Fibroblast of skin of abdomen (primary cell): ENCODE results near the gene RASA1.

ENCODE experiments used
- DNase-seq: peaks from one replicate; pipeline ENCODE4 v3.0.0-alpha.2; 2013

The RASA1 gene

DNA sequence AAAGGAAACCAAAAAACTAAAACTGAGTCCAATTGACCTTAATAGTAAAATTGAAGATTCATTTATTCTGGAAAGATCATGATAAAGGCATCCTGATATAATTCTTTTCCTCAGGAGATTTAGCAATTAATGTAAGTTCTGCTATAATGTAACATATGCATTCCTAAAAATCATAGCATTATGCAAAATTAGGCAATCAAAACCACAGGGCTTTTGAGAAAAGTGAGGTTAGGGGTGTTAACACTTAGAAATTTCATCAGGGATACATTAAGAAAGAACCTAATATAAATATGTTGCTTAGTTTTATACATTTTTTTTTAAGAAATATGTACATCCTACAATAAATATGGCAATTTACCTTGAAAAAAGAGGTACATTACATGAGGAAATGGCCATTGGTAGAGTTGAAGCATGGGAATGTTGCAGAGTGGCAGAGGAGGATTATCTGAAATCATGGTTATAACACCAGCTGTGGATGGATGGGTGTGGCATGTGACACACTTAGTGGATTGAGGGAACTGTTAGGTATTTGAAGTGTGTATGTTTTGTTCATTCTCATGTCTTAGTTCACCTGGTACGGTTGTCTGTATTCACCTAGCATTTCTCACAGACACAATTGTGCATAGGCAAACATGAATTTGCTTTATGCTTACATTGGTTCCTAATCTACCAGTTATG lies 94.0 kb downstream of the RASA1 start:
- DNase-seq, result peak; percentile 68

- no peak for DNase-seq
Measured at GRCh38 chr5:87367243-87367642, 99.6 kb downstream of the RASA1 start.

DNA sequence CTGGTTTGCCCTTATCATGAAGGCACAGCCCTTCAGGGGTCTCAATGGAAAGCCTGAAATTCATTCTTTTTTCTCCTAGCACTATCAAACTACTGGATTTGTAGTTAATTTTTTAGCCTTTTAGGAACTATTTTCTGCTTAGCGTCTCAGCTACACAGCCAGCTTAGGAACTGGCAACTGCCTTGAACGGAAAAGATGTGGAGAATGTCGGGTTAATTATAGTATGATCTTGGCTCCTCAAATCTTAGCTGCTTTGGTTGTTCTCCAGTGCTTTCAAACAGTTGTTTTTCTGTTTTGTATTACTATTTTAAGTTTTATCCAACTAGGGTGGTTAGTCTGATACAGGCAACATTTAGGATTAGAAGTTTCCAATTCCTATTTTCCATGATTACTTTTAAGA lies 100.9 kb downstream of the RASA1 start:
- no peak for DNase-seq

DNA sequence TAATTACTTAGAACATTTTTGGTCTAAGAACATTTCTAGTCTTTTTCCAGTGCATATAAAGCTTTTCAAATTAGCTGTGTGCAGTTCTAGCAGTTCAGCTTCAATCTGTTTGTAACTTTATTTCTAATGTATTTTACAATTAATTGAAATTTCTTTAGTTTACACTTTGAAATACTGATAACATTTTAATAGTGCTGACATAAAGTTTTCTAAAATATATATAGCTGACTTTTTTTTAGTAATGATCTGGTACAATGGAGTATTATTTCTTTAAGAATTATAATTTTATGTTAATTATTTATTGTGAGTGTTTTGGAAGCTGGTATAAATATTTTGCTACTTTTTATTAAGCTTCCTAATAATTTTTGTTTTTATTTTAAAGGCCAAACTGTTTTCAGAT lies 101.7 kb downstream of the RASA1 start:
- DNase-seq, result no peak

DNA sequence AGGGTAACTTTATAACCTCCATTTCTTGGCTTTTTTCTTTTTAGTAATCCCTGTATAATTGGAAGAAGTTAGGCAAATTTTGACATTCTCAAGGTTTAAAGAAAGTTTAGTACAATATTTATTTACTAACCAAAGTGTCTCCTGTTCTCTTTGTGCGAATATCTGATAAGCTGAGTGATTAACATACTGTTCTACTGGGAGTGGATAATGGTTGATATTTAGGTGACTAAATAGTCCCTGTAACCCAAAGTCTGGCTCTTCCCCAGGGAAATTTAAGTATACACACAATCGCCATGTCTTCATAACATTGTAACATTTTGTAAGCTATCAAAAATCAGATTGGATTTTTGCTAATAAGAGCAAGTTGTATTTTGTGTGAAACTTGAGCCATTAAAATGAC lies 105.0 kb downstream of the RASA1 start:
- no peak for DNase-seq

DNA sequence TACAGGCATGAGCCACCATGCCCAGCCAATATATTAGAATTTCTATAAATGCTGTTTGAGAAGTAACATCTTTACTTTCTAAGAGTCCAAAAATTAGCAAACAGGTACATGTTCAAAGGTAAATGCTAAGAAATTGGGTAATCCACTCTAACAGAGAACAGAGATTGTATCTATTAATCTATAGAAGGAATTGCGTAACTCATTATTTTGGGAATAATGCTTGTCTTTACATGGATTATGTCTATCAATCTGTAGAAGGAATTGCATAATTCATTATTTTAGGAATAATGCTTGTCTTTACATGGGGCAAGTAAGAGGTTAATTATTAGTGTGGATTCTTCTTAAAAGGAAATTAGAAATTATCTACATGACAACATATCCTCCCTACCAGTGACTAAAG lies 114.5 kb downstream of the RASA1 start:
- DNase-seq, result no peak

DNA sequence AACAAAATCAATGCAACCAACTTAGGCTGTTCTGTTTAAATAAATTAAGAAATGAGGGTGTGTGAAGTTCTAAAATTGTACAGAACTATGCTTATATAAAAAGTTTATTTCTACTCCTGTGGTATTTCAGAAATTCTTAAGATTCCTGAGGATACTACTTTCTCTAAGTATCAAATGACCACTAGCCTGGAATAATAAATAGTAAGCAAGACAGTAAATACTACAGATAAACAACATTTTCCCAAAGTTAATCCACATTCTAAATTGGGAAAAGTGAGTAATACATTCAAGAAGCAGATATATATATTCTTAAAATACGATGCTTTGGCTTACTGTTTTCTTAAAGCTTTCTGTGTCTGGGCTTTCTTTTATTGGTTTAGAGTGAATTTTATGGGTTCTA lies 115.5 kb downstream of the RASA1 start:
- DNase-seq, result no peak

DNA sequence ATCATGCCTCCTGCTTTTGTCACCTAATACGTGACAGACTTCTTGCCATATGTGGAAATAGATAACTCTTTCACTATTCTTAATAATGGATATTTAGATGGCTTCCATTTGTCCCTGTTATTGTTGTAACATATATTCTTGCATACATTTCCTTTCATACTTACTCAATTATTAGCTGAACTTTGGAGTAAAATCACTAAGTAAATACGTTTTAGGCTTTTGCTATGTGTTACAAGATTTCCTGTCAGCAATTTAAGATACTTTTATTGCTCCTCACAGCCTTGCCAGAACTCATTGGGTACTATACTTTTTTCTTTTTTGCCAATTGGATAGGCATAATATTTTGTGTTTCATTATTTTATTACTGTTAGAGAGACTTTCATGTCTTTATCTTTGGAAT lies 118.1 kb downstream of the RASA1 start:
- no peak for DNase-seq

DNA sequence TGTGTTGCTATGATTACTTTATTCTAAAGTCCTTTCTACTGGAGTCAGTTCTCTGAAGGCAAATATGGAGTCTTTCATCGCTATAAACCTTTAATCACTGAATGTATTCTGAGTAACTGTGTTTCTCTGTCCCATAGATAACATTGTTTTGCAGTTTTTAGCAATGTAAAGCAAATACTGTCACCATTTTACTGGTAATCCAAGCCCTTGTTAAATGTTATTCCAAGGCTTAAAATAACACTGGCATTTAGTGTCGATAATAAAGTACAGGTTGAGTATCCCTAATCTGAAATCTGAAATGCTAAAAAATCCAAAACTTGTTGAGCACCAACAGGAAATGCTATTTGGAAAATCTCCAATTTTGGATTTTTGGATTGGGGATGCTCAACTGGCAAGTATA lies 120.4 kb downstream of the RASA1 start:
- no peak for DNase-seq

GRCh38 chr5:87389296-87390034 lies 121.8 kb downstream of the RASA1 start:
- no peak for DNase-seq

DNA sequence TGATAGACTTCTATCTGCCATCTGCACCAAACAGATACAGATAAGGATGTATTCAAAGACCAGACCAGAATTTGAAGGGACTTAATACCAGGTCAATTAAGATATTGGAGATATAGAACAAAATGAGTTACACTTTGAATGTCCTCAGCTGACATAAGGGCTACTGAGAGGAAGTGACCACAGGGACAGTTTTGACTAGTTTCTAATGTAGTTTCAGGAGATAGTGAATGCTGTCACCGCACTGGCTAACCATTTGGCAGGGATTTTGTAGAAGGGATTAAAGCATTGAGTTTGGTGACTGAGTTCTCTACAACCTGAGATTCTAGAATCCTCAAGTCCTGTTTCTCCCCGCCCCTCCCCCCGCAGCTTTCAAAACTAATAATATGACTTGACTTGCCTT lies 122.4 kb downstream of the RASA1 start:
- DNase-seq, result no peak

GRCh38 chr5:87390576-87391199 lies 123.0 kb downstream of the RASA1 start:
- DNase-seq, result peak; percentile 52

- no peak for DNase-seq
Measured at GRCh38 chr5:87392170-87392569, 124.5 kb downstream of the RASA1 start.

- peak; percentile 50 for DNase-seq
Measured at GRCh38 chr5:87392801-87393200, 125.1 kb downstream of the RASA1 start.

DNA sequence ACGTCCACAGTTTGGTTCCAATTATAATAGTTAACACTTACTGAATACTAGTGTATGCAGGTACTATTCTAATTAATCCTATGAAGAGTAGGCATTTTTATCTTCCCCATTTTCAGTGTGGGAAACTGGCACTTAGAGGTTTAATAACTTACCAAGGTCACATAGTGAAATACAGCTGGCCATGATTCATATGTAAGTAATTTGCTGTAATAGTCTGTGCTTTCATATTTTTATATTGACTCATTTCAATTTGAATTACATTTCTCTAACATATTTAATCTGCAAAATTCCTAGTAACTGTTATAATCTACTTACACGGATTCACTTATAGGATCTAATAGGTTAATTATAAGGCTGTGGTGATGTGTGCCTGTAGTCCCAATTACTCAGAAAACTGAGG lies 125.6 kb downstream of the RASA1 start:
- peak; percentile 84 for DNase-seq

- peak; percentile 54 for DNase-seq
Measured at GRCh38 chr5:87394411-87395165, 126.9 kb downstream of the RASA1 start.

DNA sequence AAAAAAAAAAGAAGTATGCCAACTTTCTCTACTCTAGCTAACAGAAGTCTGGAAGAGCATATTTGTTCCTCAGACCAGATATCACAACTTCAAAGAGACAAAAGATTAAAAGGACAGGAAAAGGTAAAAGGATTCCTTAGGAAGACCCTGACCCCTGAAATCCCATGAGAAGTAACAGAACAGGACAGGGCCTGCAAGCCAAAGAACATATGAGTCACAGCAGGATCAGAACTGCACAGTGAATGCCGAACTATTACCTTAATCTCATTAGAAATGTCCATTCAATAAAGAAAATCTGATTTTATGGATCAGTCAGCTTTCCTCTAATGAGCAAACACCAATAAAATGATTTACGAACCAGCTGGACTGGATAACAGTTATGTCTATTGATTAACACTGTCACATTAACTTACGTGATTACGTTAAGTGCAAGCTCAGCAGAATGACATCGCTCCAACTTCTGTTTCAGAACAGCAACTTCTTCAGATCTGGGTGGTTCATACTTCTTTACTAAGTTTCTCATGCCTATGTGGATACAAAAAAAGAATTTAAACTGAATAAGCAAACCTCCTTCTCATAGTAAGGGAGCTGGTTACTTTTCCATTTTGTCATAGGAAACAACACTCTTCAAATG lies 131.4 kb downstream of the RASA1 start:
- no peak for DNase-seq

GRCh38 chr5:87399720-87400119 lies 132.0 kb downstream of the RASA1 start:
- DNase-seq, result no peak

DNA sequence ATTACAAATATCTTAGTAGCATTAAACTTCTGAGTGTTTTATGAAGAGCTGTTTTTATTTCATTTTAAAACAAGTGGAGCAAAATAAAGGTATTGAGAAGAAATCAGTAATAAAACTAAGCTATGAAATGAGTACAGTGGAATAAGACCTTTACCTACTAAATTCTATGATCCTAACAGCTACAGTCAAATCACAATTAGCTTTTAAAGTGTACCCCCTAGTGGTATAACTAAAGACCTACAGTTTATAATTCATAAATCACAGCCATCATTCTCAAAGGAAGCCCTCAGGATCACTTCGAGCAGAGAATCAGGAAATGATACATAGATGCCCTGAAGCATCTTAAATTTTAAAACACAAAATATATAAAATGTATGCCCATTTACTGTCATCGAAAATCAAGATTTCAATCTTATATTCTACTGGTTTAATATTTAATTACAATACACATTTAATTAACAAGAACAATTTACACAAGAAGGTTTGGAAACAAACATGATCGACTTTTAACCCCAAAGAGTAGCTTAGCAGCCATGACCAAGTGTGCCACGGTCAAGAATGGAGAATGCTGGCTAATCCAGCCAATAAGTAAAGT lies 132.7 kb downstream of the RASA1 start:
- peak; percentile 37 for DNase-seq

- no peak for DNase-seq
Measured at GRCh38 chr5:87401626-87402025, 133.9 kb downstream of the RASA1 start.

DNA sequence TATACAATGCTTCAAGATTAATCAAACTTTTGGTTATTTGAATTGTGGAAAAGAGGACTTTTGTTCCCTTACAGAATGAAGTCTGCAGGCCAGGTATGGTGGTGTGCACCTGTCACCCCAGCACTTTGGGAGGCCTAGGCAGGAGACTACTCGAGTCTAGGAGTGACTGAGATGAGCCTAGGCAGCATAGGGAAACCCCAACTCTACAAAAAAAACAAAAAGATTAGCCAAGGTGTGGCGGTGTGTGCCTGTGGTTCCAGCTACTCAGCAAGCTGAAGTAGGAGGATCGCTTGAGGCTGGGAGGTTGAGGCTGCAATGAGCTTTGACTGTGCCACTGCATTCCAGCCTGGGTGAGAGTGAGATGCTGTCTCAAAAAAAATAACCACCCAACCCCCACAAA lies 135.7 kb downstream of the RASA1 start:
- DNase-seq, result no peak

DNA sequence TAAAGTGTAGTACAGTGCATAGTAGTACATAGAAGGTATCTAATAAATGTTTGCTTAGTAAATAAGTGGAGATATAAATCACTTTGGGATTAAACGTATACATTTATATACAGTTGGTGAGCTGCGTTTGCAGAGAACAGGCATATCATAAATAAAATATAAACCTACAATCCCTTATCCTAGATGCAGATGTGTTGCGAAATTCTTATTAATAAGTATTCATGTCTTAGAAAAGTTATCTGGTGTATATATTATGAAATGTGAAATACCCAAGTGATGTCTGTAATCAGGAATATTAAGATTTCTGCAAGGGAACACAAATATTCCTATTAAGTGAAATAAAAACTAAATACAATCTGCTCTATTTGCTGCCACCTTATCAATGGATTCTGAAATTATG lies 136.2 kb downstream of the RASA1 start:
- DNase-seq, result no peak
